ENCODE data around the gene LYZL2. TPM values are rescaled to one million over a fixed set of nuclear protein-coding genes. Genes with fewer than 3 reads are reported as not detected.
A peak's percentile ranks its signal among the peaks of the same experiment; 100 is the strongest.
"Not testable (repeated sequence)": the region's sequence is repeated elsewhere in the genome, so short reads cannot be mapped to it uniquely, and the experiment has no call there.

Gene LYZL2
- total and polyA plus RNA-seq, 5 experiments from 2014 or later: not detected

GRCh38 chr10:30655001-30655400, 25.4 kb upstream of the LYZL2 start:
- H3K27ac Mint-ChIP-seq, DNase-seq, H3K9me3 Mint-ChIP-seq, H3K4me3 Mint-ChIP-seq, ATAC-seq, H3K36me3 Mint-ChIP-seq, POLR2A ChIA-PET, H3K4me1 Mint-ChIP-seq: not testable (repeated sequence)
- H3K27me3 Mint-ChIP-seq: peaks cover 24 to 43% (median 38%) of the 10 kb centered on the region in 5 donors

GRCh38 chr10:30651470-30652397, 22.2 kb upstream of the LYZL2 start:
- H3K27ac Mint-ChIP-seq, H3K4me1 Mint-ChIP-seq, ATAC-seq, H3K36me3 Mint-ChIP-seq, H3K9me3 Mint-ChIP-seq, POLR2A ChIA-PET, DNase-seq: not testable (repeated sequence)
- Mint-ChIP-seq H3K27me3 (peaks cover 21 to 48% (median 35%) of the 10 kb centered on the region in 5 donors), H3K4me3 (peak overlapping the region in 1 of 10 donors; percentile 42)

GRCh38 chr10:30647089-30647488, 17.5 kb upstream of the LYZL2 start:
- ATAC-seq (no peak), DNase-seq (no peak)
- H3K9me3 Mint-ChIP-seq: no peaks in the 10 kb centered on the region
- peak overlapping the region in 1 of 10 donors; percentile 63 for H3K27ac Mint-ChIP-seq
- H3K36me3 Mint-ChIP-seq: no peaks in the 10 kb centered on the region
- peaks cover 0 to 9% (median 4%) of the 10 kb centered on the region in 4 donors for H3K4me1 Mint-ChIP-seq
- POLR2A ChIA-PET: no interaction called here
- H3K27me3 Mint-ChIP-seq: peaks cover 25 to 67% (median 46%) of the 10 kb centered on the region in 5 donors
- no peak overlapping the region for H3K4me3 Mint-ChIP-seq

GRCh38 chr10:30645340-30645827, 15.8 kb upstream of the LYZL2 start:
- H3K9me3 Mint-ChIP-seq: no peaks in the 10 kb centered on the region
- DNase-seq (no peak), ATAC-seq (no peak)
- no peak overlapping the region for H3K4me3 Mint-ChIP-seq
- POLR2A ChIA-PET: no interaction called here
- H3K36me3 Mint-ChIP-seq: no peaks in the 10 kb centered on the region
- H3K27ac Mint-ChIP-seq: no peak overlapping the region
- peaks cover 25 to 73% (median 47%) of the 10 kb centered on the region in 5 donors for H3K27me3 Mint-ChIP-seq
- H3K4me1 Mint-ChIP-seq: peaks cover 0 to 9% (median 4%) of the 10 kb centered on the region in 4 donors

GRCh38 chr10:30644408-30644861, 14.9 kb upstream of the LYZL2 start:
- H3K27me3 Mint-ChIP-seq: peaks cover 31 to 72% (median 48%) of the 10 kb centered on the region in 5 donors
- ATAC-seq, H3K4me1 Mint-ChIP-seq, H3K9me3 Mint-ChIP-seq, DNase-seq, H3K4me3 Mint-ChIP-seq, H3K27ac Mint-ChIP-seq, H3K36me3 Mint-ChIP-seq, POLR2A ChIA-PET: not testable (repeated sequence)

- H3K4me1 Mint-ChIP-seq, POLR2A ChIA-PET, H3K9me3 Mint-ChIP-seq, H3K4me3 Mint-ChIP-seq, H3K36me3 Mint-ChIP-seq, DNase-seq, ATAC-seq: not testable (repeated sequence)
- H3K27me3 Mint-ChIP-seq: peaks cover 26 to 64% (median 42%) of the 10 kb centered on the region in 5 donors
- peak overlapping the region in 1 of 10 donors; percentile 3 for H3K27ac Mint-ChIP-seq
Measured at GRCh38 chr10:30643557-30644199, 14.1 kb upstream of the LYZL2 start.

- H3K4me3 Mint-ChIP-seq: not testable (repeated sequence)
Measured at GRCh38 chr10:30642856-30643255, 13.3 kb upstream of the LYZL2 start.

GRCh38 chr10:30639946-30640786, 10.6 kb upstream of the LYZL2 start:
- H3K27me3 Mint-ChIP-seq: peaks cover 13 to 49% (median 19%) of the 10 kb centered on the region in 5 donors
- H3K27ac Mint-ChIP-seq: no peak overlapping the region
- peak in 1 of 2 donors; percentile 28 for ATAC-seq
- no peaks in the 10 kb centered on the region for H3K9me3 Mint-ChIP-seq
- no peak overlapping the region for H3K4me3 Mint-ChIP-seq
- peak in 4 of 10 donors; percentile 17 to 41 (median 34) for DNase-seq
- peaks cover 0 to 2% (median 0%) of the 10 kb centered on the region in 4 donors for H3K4me1 Mint-ChIP-seq
- no peaks in the 10 kb centered on the region for H3K36me3 Mint-ChIP-seq
- POLR2A ChIA-PET: no interaction called here

More at GRCh38 chr10:30642856-30643255, 13.3 kb upstream of the LYZL2 start:
- H3K36me3 Mint-ChIP-seq, ATAC-seq, POLR2A ChIA-PET, H3K4me1 Mint-ChIP-seq, H3K27ac Mint-ChIP-seq, DNase-seq, H3K9me3 Mint-ChIP-seq: not testable (repeated sequence)
- peaks cover 26 to 60% (median 38%) of the 10 kb centered on the region in 5 donors for H3K27me3 Mint-ChIP-seq

- Mint-ChIP-seq H3K27ac (no peak overlapping the region), H3K9me3 (no peaks in the 10 kb centered on the region), H3K27me3 (peaks cover 9 to 40% (median 24%) of the 10 kb centered on the region in 5 donors), H3K36me3 (no peaks in the 10 kb centered on the region), H3K4me3 (no peak overlapping the region), H3K4me1 (no peaks in the 10 kb centered on the region)
- POLR2A ChIA-PET: no interaction called here
- no peak for ATAC-seq
- DNase-seq: no peak
Measured at GRCh38 chr10:30637881-30638467, 8.4 kb upstream of the LYZL2 start.

- Mint-ChIP-seq H3K27ac (no peak overlapping the region), H3K9me3 (no peaks in the 10 kb centered on the region), H3K27me3 (peaks cover 9 to 26% (median 20%) of the 10 kb centered on the region in 5 donors), H3K36me3 (no peaks in the 10 kb centered on the region), H3K4me1 (no peaks in the 10 kb centered on the region), H3K4me3 (no peak overlapping the region)
- no peak for ATAC-seq
- POLR2A ChIA-PET: no interaction called here
- no peak for DNase-seq
Measured at GRCh38 chr10:30631188-30631587, 1.6 kb upstream of the LYZL2 start.

GRCh38 chr10:30630571-30630970, 1.0 kb upstream of the LYZL2 start:
- POLR2A ChIA-PET: no interaction called here
- no peak overlapping the region for H3K27ac Mint-ChIP-seq
- H3K9me3 Mint-ChIP-seq: no peaks in the 10 kb centered on the region
- no peaks in the 10 kb centered on the region for H3K36me3 Mint-ChIP-seq
- DNase-seq: no peak
- H3K27me3 Mint-ChIP-seq: peaks cover 8 to 23% (median 17%) of the 10 kb centered on the region in 5 donors
- no peak for ATAC-seq
- H3K4me1 Mint-ChIP-seq: no peaks in the 10 kb centered on the region
- no peak overlapping the region for H3K4me3 Mint-ChIP-seq

GRCh38 chr10:30628576-30628975, 977 bp downstream of the LYZL2 start:
- H3K36me3 Mint-ChIP-seq, H3K4me3 Mint-ChIP-seq, H3K27ac Mint-ChIP-seq, ATAC-seq, DNase-seq, H3K9me3 Mint-ChIP-seq, POLR2A ChIA-PET, H3K4me1 Mint-ChIP-seq: not testable (repeated sequence)
- peaks cover 0 to 18% (median 14%) of the 10 kb centered on the region in 5 donors for H3K27me3 Mint-ChIP-seq
